K562 treated with DMSO at 1 percent for 4 hours (cell line): ENCODE results near the gene TSPYL4. TPM values are rescaled to one million over a fixed set of nuclear protein-coding genes. Genes with fewer than 3 reads are reported as not detected.

Experiments used
- total RNA-seq: library from RNA; unstranded; fragments of 300-600 nt; gene quantifications from 2 replicates; pipeline ENCODE4 v1.2.3, GENCODE V29; 2022; ENCODE audit not compliant: insufficient read depth

Gene TSPYL4
- total RNA-seq, result 6.2 and 7.3 TPM in 2 replicates

DNA sequence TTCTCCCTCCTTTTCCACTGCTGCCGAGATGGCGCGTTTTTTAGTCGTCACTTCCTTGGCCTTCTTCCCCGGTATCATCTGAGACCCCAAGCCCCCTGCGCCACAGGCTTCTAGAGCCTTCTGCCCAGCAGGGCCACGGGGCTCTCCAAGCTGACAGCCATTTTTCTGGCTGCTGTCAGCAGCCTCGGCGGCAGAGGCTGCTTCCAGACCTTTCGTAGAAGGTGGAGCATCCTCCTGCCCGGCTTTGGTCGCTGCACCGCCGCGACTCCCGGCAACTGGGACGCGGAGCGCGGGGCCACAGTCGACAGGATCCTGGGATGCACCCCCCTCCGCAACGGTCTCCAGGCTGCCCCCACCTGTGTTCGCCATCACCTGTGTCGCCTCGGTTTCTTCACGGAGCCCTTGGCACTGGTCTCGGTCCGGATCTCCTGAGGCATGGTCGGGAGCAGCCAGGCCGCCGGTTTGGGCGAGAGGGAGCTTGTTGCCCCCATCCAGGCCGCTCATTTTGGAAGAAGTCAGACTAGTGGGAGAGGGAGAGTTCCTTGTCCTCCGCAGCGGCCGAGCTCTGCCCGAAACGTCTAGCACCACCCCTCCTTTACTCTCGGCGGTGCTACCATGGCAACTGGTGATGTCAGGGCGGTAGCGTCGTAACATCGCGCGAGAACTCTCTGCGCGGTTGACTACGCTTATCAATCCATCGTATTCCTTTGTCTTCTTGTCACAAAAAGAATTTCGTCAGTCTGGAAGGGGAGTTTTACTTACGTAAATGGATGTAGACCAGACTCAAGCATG lies at the start of gene TSPYL4:
Gene TSPYL4, minus strand, starts transcription at position 571 of the 792 bp plus-strand sequence. Its CDS starts 67 bp downstream, at position 504.

DNA sequence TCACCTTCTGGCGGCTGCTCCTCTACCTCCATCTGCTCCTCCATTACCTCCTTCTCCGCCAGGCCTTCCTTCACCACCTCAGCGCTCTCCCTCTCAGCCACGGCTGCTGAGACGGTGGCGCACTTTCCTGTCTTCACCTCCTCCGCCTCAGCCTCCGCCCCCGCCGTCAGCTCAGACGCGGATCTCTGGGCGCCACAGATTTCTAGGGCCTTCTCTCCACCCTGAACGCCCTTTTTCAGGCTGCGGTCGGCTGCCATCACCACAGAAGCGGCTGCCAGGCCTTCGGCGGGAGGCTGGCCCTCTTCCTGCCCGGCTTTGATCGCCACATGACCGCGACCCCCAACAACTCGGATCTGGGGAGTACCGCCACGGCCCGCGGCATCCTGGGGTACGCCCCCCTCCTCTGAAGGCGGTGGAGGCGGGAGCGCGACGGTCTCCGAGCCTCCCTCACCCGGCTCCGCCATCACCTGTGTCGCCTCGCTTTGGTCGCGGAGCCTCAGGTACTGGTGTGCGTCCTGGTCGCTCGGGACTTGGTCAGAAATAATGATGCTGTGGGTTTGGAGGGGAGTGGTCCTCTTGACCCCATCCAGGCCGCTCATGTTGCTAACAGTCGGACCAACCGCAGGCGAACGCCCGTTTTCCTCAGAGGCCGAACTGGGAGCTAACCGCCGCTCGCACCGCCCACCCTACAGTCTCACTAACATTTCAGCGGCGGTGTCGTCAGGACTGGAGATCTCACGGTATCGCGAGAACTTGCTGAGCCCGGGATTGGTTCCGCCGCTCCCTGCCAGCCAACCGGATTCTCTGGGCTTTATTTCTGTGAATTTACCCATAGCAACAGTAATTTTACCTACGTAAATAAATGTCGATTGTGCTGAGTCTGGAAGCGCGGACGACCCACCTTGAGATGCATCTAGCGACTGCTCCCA lies 25.6 kb upstream of the TSPYL4 start, which contains the start of gene TSPYL1:
Gene TSPYL1, minus strand, starts transcription at position 699 of the 929 bp plus-strand sequence. Its CDS starts 100 bp downstream, at position 599.

Other genes with a start within 250 kb of the TSPYL4 start
- gene FRK, start 193.2 kb downstream of the TSPYL4 start, total RNA-seq, result 0.23 and 0.27 TPM in 2 replicates
- 21.5 and 24.5 TPM in 2 replicates for gene NT5DC1, start 153.2 kb downstream of the TSPYL4 start, total RNA-seq
- not detected in 2 replicates for gene COL10A1, start 127.9 kb downstream of the TSPYL4 start, total RNA-seq
- gene TSPYL1, start 25.9 kb upstream of the TSPYL4 start, total RNA-seq, result 25.2 and 32.8 TPM in 2 replicates
- gene DSE, start 116.9 kb upstream of the TSPYL4 start, total RNA-seq, result 0.71 and 2.1 TPM in 2 replicates
- not detected in 2 replicates for gene CALHM6, start 207.3 kb upstream of the TSPYL4 start, total RNA-seq